SK-N-MC (cell line): Measurements from ENCODE around the gene EFCAB6.

Source experiments
- EZH2 ChIP-seq: fragments of 200-600 bp; sonication (generic); IDR thresholded peaks from one replicate; pipeline ENCODE4 v1.6.1; 2017; ENCODE audit warnings: antibody characterized with exemption
- POLR2AphosphoS5 ChIP-seq: IDR thresholded peaks from 2 replicates; pipeline ENCODE4 v1.6.1; 2012; ENCODE audit warnings: mild to moderate bottlenecking, low read depth, low read length, borderline replicate concordance

GRCh38 chr22:43636086-43636485, 176.0 kb downstream of the EFCAB6 start:
- TF ChIP-seq EZH2 (no peak), POLR2AphosphoS5 (no peak)
